Cardiac muscle cell (in vitro differentiated cells and primary cell): ENCODE data around the gene RIPOR2. TPM values are rescaled to one million over a fixed set of nuclear protein-coding genes. Genes with fewer than 3 reads are reported as not detected.

Experiments
- DNase-seq, 2 donors: peaks; one replicate each; pipeline versions ENCODE4 v3.0.0 to v3.0.0-alpha.2; 2010 to 2017; ENCODE audit warnings: low read depth in 1 of 2, low spot score in 1 of 2
- H3K27ac ChIP-seq: fragments of 200-600 bp; sonication (generic); 2 replicates; pipeline ENCODE4 v1.5.1; 2016
- H3K27me3 ChIP-seq: fragments of 200-600 bp; sonication (generic); 2 replicates; pipeline ENCODE4 v1.6.0; 2016; ENCODE audit warnings: control low read depth
- H3K36me3 ChIP-seq: fragments of 200-600 bp; sonication (generic); 2 replicates; pipeline ENCODE4 v1.5.1; 2016; ENCODE audit warnings: control low read depth
- H3K4me1 ChIP-seq: fragments of 200-600 bp; sonication (generic); 2 replicates; pipeline ENCODE4 v1.8.1; 2017; ENCODE audit warnings: low read depth, mild to moderate bottlenecking, mixed run types
- H3K4me3 ChIP-seq: fragments of 200-600 bp; sonication (generic); 2 replicates; pipeline ENCODE4 v1.5.1; 2016; ENCODE audit warnings: mild to moderate bottlenecking
- H3K9me3 ChIP-seq: fragments of 200-600 bp; sonication (generic); 2 replicates; pipeline ENCODE4 v1.5.1; 2017; ENCODE audit warnings: low read depth, mild to moderate bottlenecking, control low read depth
- CTCF ChIP-seq: IDR thresholded peaks from 2 replicates; pipeline ENCODE4 v1.5.1; 2012; ENCODE audit warnings: low read depth, mild to moderate bottlenecking, low read length
- polyA plus RNA-seq: library from polyadenylated mRNA; unstranded; fragments of >200 nt; fragmentation: Nextera tagmentation; extraction: Ambion mirVana; gene quantifications from 2 replicates; pipeline ENCODE4 v1.2.1, GENCODE V29; 2016
- total RNA-seq: library from RNA; depleted of rRNA; stranded (reverse); fragments of >200 nt; gene quantifications from 2 replicates; pipeline ENCODE4 v1.2.3, GENCODE V29; 2016

Gene RIPOR2
- total and polyA plus RNA-seq, 2 experiments from 2014 or later: 2.2 to 6.9 TPM

- H3K27ac ChIP-seq: no peak overlapping the region
- H3K36me3 ChIP-seq: no peaks in the 10 kb centered on the region
- H3K27me3 ChIP-seq: no peaks in the 10 kb centered on the region
- no peaks in the 10 kb centered on the region for H3K9me3 ChIP-seq
- no peaks in the 10 kb centered on the region for H3K4me1 ChIP-seq
- DNase-seq: no peak
- H3K4me3 ChIP-seq: no peak overlapping the region
- TF ChIP-seq CTCF: no peak
Observed at GRCh38 chr6:24900917-24901697, 34.7 kb downstream of the RIPOR2 start.

GRCh38 chr6:24899997-24900325 lies 35.8 kb downstream of the RIPOR2 start:
- Histone ChIP-seq H3K36me3 (no peaks in the 10 kb centered on the region), H3K27me3 (no peaks in the 10 kb centered on the region), H3K9me3 (no peaks in the 10 kb centered on the region), H3K4me1 (no peaks in the 10 kb centered on the region), H3K27ac (no peak overlapping the region), H3K4me3 (no peak overlapping the region)
- TF ChIP-seq CTCF: no peak
- DNase-seq: peak in 1 of 2 donors; percentile 55

GRCh38 chr6:24899136-24899996 lies 36.4 kb downstream of the RIPOR2 start:
- Histone ChIP-seq H3K36me3 (no peaks in the 10 kb centered on the region), H3K9me3 (no peaks in the 10 kb centered on the region), H3K27ac (no peak overlapping the region), H3K4me1 (no peaks in the 10 kb centered on the region), H3K27me3 (no peaks in the 10 kb centered on the region), H3K4me3 (no peak overlapping the region)
- no peak for TF ChIP-seq CTCF
- DNase-seq: no peak

GRCh38 chr6:24898676-24899075 lies 37.1 kb downstream of the RIPOR2 start:
- DNase-seq: no peak
- Histone ChIP-seq H3K27ac (no peak overlapping the region), H3K4me1 (no peaks in the 10 kb centered on the region), H3K4me3 (no peak overlapping the region), H3K9me3 (no peaks in the 10 kb centered on the region), H3K36me3 (no peaks in the 10 kb centered on the region), H3K27me3 (no peaks in the 10 kb centered on the region)
- TF ChIP-seq CTCF: no peak

GRCh38 chr6:24897186-24897585 lies 38.6 kb downstream of the RIPOR2 start:
- H3K27ac ChIP-seq: no peak overlapping the region
- no peaks in the 10 kb centered on the region for H3K27me3 ChIP-seq
- H3K4me3 ChIP-seq: no peak overlapping the region
- H3K36me3 ChIP-seq: no peaks in the 10 kb centered on the region
- H3K9me3 ChIP-seq: no peaks in the 10 kb centered on the region
- no peaks in the 10 kb centered on the region for H3K4me1 ChIP-seq
- no peak for DNase-seq
- no peak for TF ChIP-seq CTCF
